ENCODE data around the gene WWOX. TPM values are rescaled to one million over a fixed set of nuclear protein-coding genes. Genes with fewer than 3 reads are reported as not detected.

WWOX gene
- polyA plus RNA-seq, 1 donor (not counting 4 experiments of a cell fraction or from before 2014, with no cell fraction given): 5.1 TPM

- H3K9me3 ChIP-seq (ENCODE audit: control insufficient read depth, low read depth, low read length): no peaks in the 10 kb centered on the region
- H3K27ac ChIP-seq (ENCODE audit: control insufficient read depth, insufficient read depth, low read length): no peak overlapping the region
- no peaks in the 10 kb centered on the region for H3K4me1 ChIP-seq (ENCODE audit: control insufficient read depth, extremely low read depth, insufficient read depth, low read length)
- H3K9me1 ChIP-seq (ENCODE audit: control insufficient read depth, extremely low read depth, insufficient read depth, low read length): no peaks in the 10 kb centered on the region
- no peaks in the 10 kb centered on the region for H4K20me1 ChIP-seq (ENCODE audit: control insufficient read depth, extremely low read depth, insufficient read depth, low read length)
- DNase-seq (ENCODE audit: low read depth, low spot score) (no peak), FAIRE-seq (no peak)
- H3K79me2 ChIP-seq (ENCODE audit: control insufficient read depth, insufficient read depth, low read length): no peaks in the 10 kb centered on the region
- no peak overlapping the region for H2AFZ ChIP-seq (ENCODE audit: control insufficient read depth, low read length)
- H3K4me3 ChIP-seq (ENCODE audit: control insufficient read depth in 2 of 3, extremely low read depth in 1 of 3, insufficient read depth in 2 of 3, low read depth in 1 of 3, low read length in 3 of 3): no peak overlapping the region
- dilution Hi-C loops (cut with MboI; ENCODE audit: extremely low pct_ligation_motif_present, low sequenced_read_pairs): no loop called here
- no peaks in the 10 kb centered on the region for H3K27me3 ChIP-seq (ENCODE audit: control insufficient read depth, extremely low read depth, insufficient read depth, low read length)
- no peak overlapping the region for H3K9ac ChIP-seq (ENCODE audit: control insufficient read depth, extremely low read depth, insufficient read depth, low read length)
- H3K4me2 ChIP-seq (ENCODE audit: control insufficient read depth, extremely low read depth, insufficient read depth, low read depth, low read length): no peak overlapping the region
- H3K36me3 ChIP-seq (ENCODE audit: control insufficient read depth in 2 of 2, extremely low read depth in 1 of 2, insufficient read depth in 2 of 2, low read length in 2 of 2): no peaks in the 10 kb centered on the region
- TF ChIP-seq CTCF (optimal IDR thresholded peaks at IDR 0.05 in 1 of 3, IDR thresholded peaks at IDR 0.05 in 1 of 3, conservative IDR thresholded peaks at IDR 0.05 in 1 of 3; ENCODE audit: extremely low read depth in 1 of 3, insufficient read depth in 2 of 3, low read length in 3 of 3) (peak; percentile 38 to 74 (median 63)), EZH2 (IDR thresholded peaks at IDR 0.05; ENCODE audit: low read length) (no peak)
These were observed 1162.1 kb downstream of the WWOX start for GRCh38 chr16:79261481-79261940.

- Histone ChIP-seq H3K27me3 (ENCODE audit: control insufficient read depth, extremely low read depth, insufficient read depth, low read length) (no peaks in the 10 kb centered on the region), H3K27ac (ENCODE audit: control insufficient read depth, insufficient read depth, low read length) (no peak overlapping the region), H3K9me3 (ENCODE audit: control insufficient read depth, low read depth, low read length) (no peaks in the 10 kb centered on the region), H3K4me1 (ENCODE audit: control insufficient read depth, extremely low read depth, insufficient read depth, low read length) (no peaks in the 10 kb centered on the region), H3K4me3 (ENCODE audit: control insufficient read depth in 2 of 3, extremely low read depth in 1 of 3, insufficient read depth in 2 of 3, low read depth in 1 of 3, low read length in 3 of 3) (no peak overlapping the region), H3K9ac (ENCODE audit: control insufficient read depth, extremely low read depth, insufficient read depth, low read length) (no peak overlapping the region), H4K20me1 (ENCODE audit: control insufficient read depth, extremely low read depth, insufficient read depth, low read length) (no peaks in the 10 kb centered on the region), H3K4me2 (ENCODE audit: control insufficient read depth, extremely low read depth, insufficient read depth, low read depth, low read length) (no peak overlapping the region), H3K79me2 (ENCODE audit: control insufficient read depth, insufficient read depth, low read length) (no peaks in the 10 kb centered on the region), H3K36me3 (ENCODE audit: control insufficient read depth in 2 of 2, extremely low read depth in 1 of 2, insufficient read depth in 2 of 2, low read length in 2 of 2) (no peaks in the 10 kb centered on the region), H2AFZ (ENCODE audit: control insufficient read depth, low read length) (no peak overlapping the region), H3K9me1 (ENCODE audit: control insufficient read depth, extremely low read depth, insufficient read depth, low read length) (no peaks in the 10 kb centered on the region)
- TF ChIP-seq EZH2 (IDR thresholded peaks at IDR 0.05; ENCODE audit: low read length): no peak
- no peak for TF ChIP-seq CTCF (optimal IDR thresholded peaks at IDR 0.05 in 1 of 3, IDR thresholded peaks at IDR 0.05 in 1 of 3, conservative IDR thresholded peaks at IDR 0.05 in 1 of 3; ENCODE audit: extremely low read depth in 1 of 3, insufficient read depth in 2 of 3, low read length in 3 of 3)
- FAIRE-seq: no peak
- dilution Hi-C loops (cut with MboI; ENCODE audit: extremely low pct_ligation_motif_present, low sequenced_read_pairs): no loop called here
- DNase-seq (ENCODE audit: low read depth, low spot score): no peak
These were observed 1162.6 kb downstream of the WWOX start for GRCh38 chr16:79261944-79262552.

Small RNA genes within 50 kb of the gene (small RNA-seq; reads per million reads assigned to genes)
- 0 reads per million in 3 experiments for gene AC027279.3 (ENCODE audit: insufficient read length in 3 of 3, low read depth in 3 of 3, low replicate concordance in 1 of 3)

Other genes starting within 250 kb of the WWOX start
- gene CLEC3A, start 77.1 kb upstream of the WWOX start, polyA plus RNA-seq: not detected in 3 replicates

Data from keratinocyte (primary cell).